Right lung (tissue), 5 donors: ENCODE measurements around the gene CAMKMT. TPM values are rescaled to one million over a fixed set of nuclear protein-coding genes. Genes with fewer than 3 reads are reported as not detected.

Experiments
- DNase-seq, 2 donors: peaks; one replicate each; pipeline ENCODE4 v3.0.0-alpha.2; 2013
- polyA plus RNA-seq, 5 donors: library from polyadenylated mRNA; unstranded; fragments of 120-200 nt; gene quantifications; one replicate each; pipeline versions ENCODE4 v1.2.1 to v1.2.3, GENCODE V29; 2013; ENCODE audit warnings: inconsistent platforms in 1 of 5, low replicate concordance in 1 of 5; ENCODE audit not compliant: insufficient read length in 5 of 5, insufficient read depth in 1 of 5

The CAMKMT gene
- polyA plus RNA-seq, 5 donors = 9.1 to 14.9 (median 12.8) TPM

- no peak for DNase-seq
Measured at GRCh38 chr2:44770221-44771195, 408.8 kb downstream of the CAMKMT start.

GRCh38 chr2:44771522-44771921 lies 409.8 kb downstream of the CAMKMT start:
- DNase-seq = no peak

GRCh38 chr2:44772131-44772530 lies 410.4 kb downstream of the CAMKMT start:
- no peak for DNase-seq

- no peak for DNase-seq
Measured at GRCh38 chr2:44772669-44773378, 411.1 kb downstream of the CAMKMT start.

- DNase-seq = no peak
Measured at GRCh38 chr2:44774826-44775492, 413.2 kb downstream of the CAMKMT start.

- no peak for DNase-seq
Measured at GRCh38 chr2:44777036-44777435, 415.3 kb downstream of the CAMKMT start.

- no peak for DNase-seq
Measured at GRCh38 chr2:44777537-44777936, 415.8 kb downstream of the CAMKMT start.

- no peak for DNase-seq
Measured at GRCh38 chr2:44778221-44778654, 416.5 kb downstream of the CAMKMT start.

GRCh38 chr2:44778671-44779476 lies 417.1 kb downstream of the CAMKMT start:
- DNase-seq = no peak

GRCh38 chr2:44779793-44780192 lies 418.0 kb downstream of the CAMKMT start:
- no peak for DNase-seq

GRCh38 chr2:44780406-44780805 lies 418.7 kb downstream of the CAMKMT start:
- DNase-seq = no peak

- no peak for DNase-seq
Measured at GRCh38 chr2:44785433-44785832, 423.7 kb downstream of the CAMKMT start.

- DNase-seq = no peak
Measured at GRCh38 chr2:44786045-44786816, 424.5 kb downstream of the CAMKMT start.

- DNase-seq = no peak
Measured at GRCh38 chr2:44786817-44787214, 425.1 kb downstream of the CAMKMT start.

- DNase-seq = no peak
Measured at GRCh38 chr2:44787663-44788062, 425.9 kb downstream of the CAMKMT start.

GRCh38 chr2:44789446-44789845 lies 427.7 kb downstream of the CAMKMT start:
- no peak for DNase-seq

- no peak for DNase-seq
Measured at GRCh38 chr2:44789971-44790721, 428.4 kb downstream of the CAMKMT start.

GRCh38 chr2:44793322-44793870 lies 431.6 kb downstream of the CAMKMT start:
- DNase-seq = no peak

- no peak for DNase-seq
Measured at GRCh38 chr2:44796771-44797170, 435.0 kb downstream of the CAMKMT start.
